Neural cell (in vitro differentiated cells): ENCODE measurements around the gene FARP1. TPM values are rescaled to one million over a fixed set of nuclear protein-coding genes. Genes with fewer than 3 reads are reported as not detected.

Source experiments
- H2AFZ ChIP-seq: fragments of 200-600, 300-800 bp; sonication (generic), shearing (Covaris generic); 2 replicates; pipeline ENCODE4 v1.6.0; 2014; ENCODE audit warnings: low read depth, mild to moderate bottlenecking, antibody characterized with exemption, low read length, moderate library complexity
- H3F3A ChIP-seq: fragments of 200-600 bp; shearing (Covaris generic); 2 replicates; pipeline ENCODE4 v1.6.1; 2016; ENCODE audit warnings: mild to moderate bottlenecking, moderate library complexity, mixed read lengths, antibody characterized with exemption, low read length; ENCODE audit not compliant: insufficient read depth, poor library complexity, severe bottlenecking
- H3K27ac ChIP-seq: fragments of 200-600, 300-800 bp; sonication (generic), shearing (Covaris generic); 2 replicates; pipeline ENCODE4 v1.5.1; 2014; ENCODE audit warnings: mild to moderate bottlenecking, low read length, moderate library complexity
- H3K27me3 ChIP-seq: fragments of 300-800, 200-600 bp; sonication (generic), shearing (Covaris generic); 2 replicates; pipeline ENCODE4 v1.6.0; 2014; ENCODE audit warnings: mild to moderate bottlenecking, low read depth, low read length, moderate library complexity; ENCODE audit not compliant: insufficient read depth
- H3K36me3 ChIP-seq: fragments of 300-800, 200-600 bp; sonication (generic), shearing (Covaris generic); 2 replicates; pipeline ENCODE4 v1.5.1; 2014; ENCODE audit warnings: mild to moderate bottlenecking, antibody characterized with exemption, low read length, moderate library complexity; ENCODE audit not compliant: insufficient read depth
- H3K4me2 ChIP-seq: fragments of 300-800, 200-600 bp; sonication (generic), shearing (Covaris generic); 2 replicates; pipeline ENCODE4 v1.6.0; 2014; ENCODE audit warnings: mild to moderate bottlenecking, low read length
- H3K4me3 ChIP-seq: fragments of 300-800, 200-600 bp; sonication (generic), shearing (Covaris generic); 2 replicates; pipeline ENCODE4 v1.5.1; 2014; ENCODE audit warnings: mild to moderate bottlenecking, low read length, moderate library complexity
- H3K79me2 ChIP-seq: fragments of 200-600 bp; shearing (Covaris generic); replicated peaks from 2 replicates; pipeline ENCODE4 v1.6.0; 2014; ENCODE audit warnings: mild to moderate bottlenecking, low read length, moderate library complexity; ENCODE audit not compliant: insufficient read depth
- H3K9ac ChIP-seq: fragments of 300-800, 200-600 bp; sonication (generic), shearing (Covaris generic); 2 replicates; pipeline ENCODE4 v1.6.1; 2016; ENCODE audit warnings: mild to moderate bottlenecking, low read length, mixed read lengths
- H3K9me2 ChIP-seq: fragments of 200-600 bp; shearing (Covaris generic); 2 replicates; pipeline ENCODE4 v1.6.1; 2016; ENCODE audit warnings: mild to moderate bottlenecking, low read length, mixed read lengths; ENCODE audit not compliant: insufficient read depth
- H3K9me3 ChIP-seq: fragments of 200-600, 300-800 bp; sonication (generic), shearing (Covaris generic); 2 replicates; pipeline ENCODE4 v1.6.1; 2016; ENCODE audit warnings: mild to moderate bottlenecking, mixed run types, low read length, moderate library complexity, mixed read lengths
- H4K20me1 ChIP-seq: fragments of 200-600 bp; shearing (Covaris generic); 2 replicates; pipeline ENCODE4 v1.6.1; 2016; ENCODE audit warnings: mild to moderate bottlenecking, mixed run types; ENCODE audit not compliant: insufficient read depth
- EP300 ChIP-seq: fragments of 450-650 bp; conservative IDR thresholded peaks from 2 replicates; pipeline ENCODE4 v1.6.1; 2014; ENCODE audit warnings: antibody characterized with exemption, mild to moderate bottlenecking, moderate library complexity; ENCODE audit not compliant: poor library complexity, severe bottlenecking
- EZH2 ChIP-seq: fragments of 200-600, 300-800 bp; shearing (Covaris generic), sonication (generic); IDR thresholded peaks from 2 replicates; pipeline ENCODE4 v1.6.1; 2014; ENCODE audit warnings: antibody characterized with exemption, low read length, borderline replicate concordance, mild to moderate bottlenecking; ENCODE audit not compliant: insufficient read depth, poor library complexity, severe bottlenecking
- MXI1 ChIP-seq: fragments of 450-650 bp; conservative IDR thresholded peaks from 2 replicates; pipeline ENCODE4 v1.6.1; 2014; ENCODE audit warnings: antibody characterized with exemption, mild to moderate bottlenecking; ENCODE audit not compliant: poor library complexity, severe bottlenecking
- POLR2AphosphoS5 ChIP-seq: IDR thresholded peaks from 2 replicates; pipeline ENCODE4 v1.6.1; 2012
- RAD21 ChIP-seq: fragments of 450-650 bp; conservative IDR thresholded peaks from 2 replicates; pipeline ENCODE4 v1.6.1; 2014; ENCODE audit warnings: antibody characterized with exemption, mild to moderate bottlenecking, moderate library complexity
- SMC3 ChIP-seq: fragments of 450-650 bp; conservative IDR thresholded peaks from 2 replicates; pipeline ENCODE4 v1.6.1; 2014; ENCODE audit warnings: antibody characterized with exemption, mild to moderate bottlenecking, moderate library complexity; ENCODE audit not compliant: poor library complexity
- TAF1 ChIP-seq: IDR thresholded peaks from 2 replicates; pipeline ENCODE4 v1.6.1; 2012; ENCODE audit warnings: low read depth
- polyA plus RNA-seq: library from polyadenylated mRNA; depleted of rRNA; stranded (reverse); fragments of >200 nt; gene quantifications from 2 replicates; pipeline ENCODE4 v1.2.3, GENCODE V29; 2014
- TF ChIP-seq, protein P1 (sequence below): fragments of 450-650 bp; IDR thresholded peaks from 2 replicates; pipeline ENCODE4 v1.5.1; 2014; ENCODE audit warnings: antibody characterized with exemption, mild to moderate bottlenecking, moderate library complexity; ENCODE audit not compliant: poor library complexity, severe bottlenecking
- TF ChIP-seq, protein P2 (sequence below): IDR thresholded peaks from 2 replicates; pipeline ENCODE4 v1.6.1; 2012; ENCODE audit warnings: borderline replicate concordance

The FARP1 gene
- polyA plus RNA-seq, 1 donor from 2014 or later: 19.7 TPM

DNA sequence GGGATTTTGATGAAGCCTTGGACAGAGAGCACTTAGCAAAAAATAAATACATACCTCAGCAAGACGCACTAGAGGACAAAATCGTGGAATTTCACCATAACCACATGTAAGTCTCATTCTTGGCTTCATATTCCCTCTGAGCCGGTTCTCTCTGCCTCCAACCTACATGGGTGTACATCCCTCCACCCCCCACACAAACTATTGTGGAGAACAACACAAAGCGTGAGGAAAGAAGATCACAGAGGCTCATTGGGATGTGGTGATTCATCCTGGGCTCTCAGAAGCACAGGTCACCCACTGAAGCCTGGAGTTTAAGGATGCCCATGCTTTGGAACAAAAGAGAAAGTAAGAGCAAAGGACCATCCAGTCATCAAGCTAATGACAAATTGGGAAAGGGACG is 241.8 kb downstream of the FARP1 start:
- Histone ChIP-seq H3K9me2 (no peaks in the 10 kb centered on the region), H2AFZ (no peak overlapping the region), H3K9ac (no peak overlapping the region), H3K27ac (no peak overlapping the region), H3K27me3 (no peaks in the 10 kb centered on the region), H3K9me3 (no peaks in the 10 kb centered on the region), H4K20me1 (no peaks in the 10 kb centered on the region), H3K79me2 (no peaks in the 10 kb centered on the region), H3K4me2 (no peak overlapping the region), H3F3A (no peaks in the 10 kb centered on the region), H3K36me3 (peaks cover 9% of the 10 kb centered on the region), H3K4me3 (no peak overlapping the region)
- TF ChIP-seq, protein P1, sequence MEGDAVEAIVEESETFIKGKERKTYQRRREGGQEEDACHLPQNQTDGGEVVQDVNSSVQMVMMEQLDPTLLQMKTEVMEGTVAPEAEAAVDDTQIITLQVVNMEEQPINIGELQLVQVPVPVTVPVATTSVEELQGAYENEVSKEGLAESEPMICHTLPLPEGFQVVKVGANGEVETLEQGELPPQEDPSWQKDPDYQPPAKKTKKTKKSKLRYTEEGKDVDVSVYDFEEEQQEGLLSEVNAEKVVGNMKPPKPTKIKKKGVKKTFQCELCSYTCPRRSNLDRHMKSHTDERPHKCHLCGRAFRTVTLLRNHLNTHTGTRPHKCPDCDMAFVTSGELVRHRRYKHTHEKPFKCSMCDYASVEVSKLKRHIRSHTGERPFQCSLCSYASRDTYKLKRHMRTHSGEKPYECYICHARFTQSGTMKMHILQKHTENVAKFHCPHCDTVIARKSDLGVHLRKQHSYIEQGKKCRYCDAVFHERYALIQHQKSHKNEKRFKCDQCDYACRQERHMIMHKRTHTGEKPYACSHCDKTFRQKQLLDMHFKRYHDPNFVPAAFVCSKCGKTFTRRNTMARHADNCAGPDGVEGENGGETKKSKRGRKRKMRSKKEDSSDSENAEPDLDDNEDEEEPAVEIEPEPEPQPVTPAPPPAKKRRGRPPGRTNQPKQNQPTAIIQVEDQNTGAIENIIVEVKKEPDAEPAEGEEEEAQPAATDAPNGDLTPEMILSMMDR: no peak
- TF ChIP-seq TAF1 (no peak), EP300 (no peak), MXI1 (no peak), POLR2AphosphoS5 (no peak), RAD21 (no peak), SMC3 (no peak), EZH2 (no peak)
- TF ChIP-seq, protein P2, sequence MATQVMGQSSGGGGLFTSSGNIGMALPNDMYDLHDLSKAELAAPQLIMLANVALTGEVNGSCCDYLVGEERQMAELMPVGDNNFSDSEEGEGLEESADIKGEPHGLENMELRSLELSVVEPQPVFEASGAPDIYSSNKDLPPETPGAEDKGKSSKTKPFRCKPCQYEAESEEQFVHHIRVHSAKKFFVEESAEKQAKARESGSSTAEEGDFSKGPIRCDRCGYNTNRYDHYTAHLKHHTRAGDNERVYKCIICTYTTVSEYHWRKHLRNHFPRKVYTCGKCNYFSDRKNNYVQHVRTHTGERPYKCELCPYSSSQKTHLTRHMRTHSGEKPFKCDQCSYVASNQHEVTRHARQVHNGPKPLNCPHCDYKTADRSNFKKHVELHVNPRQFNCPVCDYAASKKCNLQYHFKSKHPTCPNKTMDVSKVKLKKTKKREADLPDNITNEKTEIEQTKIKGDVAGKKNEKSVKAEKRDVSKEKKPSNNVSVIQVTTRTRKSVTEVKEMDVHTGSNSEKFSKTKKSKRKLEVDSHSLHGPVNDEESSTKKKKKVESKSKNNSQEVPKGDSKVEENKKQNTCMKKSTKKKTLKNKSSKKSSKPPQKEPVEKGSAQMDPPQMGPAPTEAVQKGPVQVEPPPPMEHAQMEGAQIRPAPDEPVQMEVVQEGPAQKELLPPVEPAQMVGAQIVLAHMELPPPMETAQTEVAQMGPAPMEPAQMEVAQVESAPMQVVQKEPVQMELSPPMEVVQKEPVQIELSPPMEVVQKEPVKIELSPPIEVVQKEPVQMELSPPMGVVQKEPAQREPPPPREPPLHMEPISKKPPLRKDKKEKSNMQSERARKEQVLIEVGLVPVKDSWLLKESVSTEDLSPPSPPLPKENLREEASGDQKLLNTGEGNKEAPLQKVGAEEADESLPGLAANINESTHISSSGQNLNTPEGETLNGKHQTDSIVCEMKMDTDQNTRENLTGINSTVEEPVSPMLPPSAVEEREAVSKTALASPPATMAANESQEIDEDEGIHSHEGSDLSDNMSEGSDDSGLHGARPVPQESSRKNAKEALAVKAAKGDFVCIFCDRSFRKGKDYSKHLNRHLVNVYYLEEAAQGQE: no peak

DNA sequence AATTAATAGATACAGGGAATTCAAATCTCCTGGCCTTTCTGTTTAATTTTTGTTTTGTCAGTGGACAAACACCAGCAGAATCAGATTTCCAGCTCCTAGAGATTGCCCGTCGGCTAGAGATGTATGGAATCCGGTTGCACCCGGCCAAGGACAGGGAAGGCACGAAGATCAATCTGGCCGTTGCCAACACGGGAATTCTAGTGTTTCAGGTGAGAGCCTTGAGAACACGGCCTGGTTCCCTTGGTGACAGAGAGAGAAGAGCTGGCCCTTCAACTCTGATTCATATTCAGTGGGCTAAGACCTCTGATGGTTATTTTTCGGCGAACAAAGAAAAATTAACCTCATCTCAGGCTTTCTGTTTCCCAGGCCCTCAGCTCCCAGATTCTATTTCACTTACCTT is 242.7 kb downstream of the FARP1 start:
- Histone ChIP-seq H3K36me3 (peaks cover 9% of the 10 kb centered on the region), H3F3A (no peaks in the 10 kb centered on the region), H3K79me2 (no peaks in the 10 kb centered on the region), H3K27me3 (no peaks in the 10 kb centered on the region), H2AFZ (no peak overlapping the region), H3K9ac (no peak overlapping the region), H3K27ac (no peak overlapping the region), H4K20me1 (no peaks in the 10 kb centered on the region), H3K9me3 (no peaks in the 10 kb centered on the region), H3K4me2 (no peak overlapping the region), H3K9me2 (no peaks in the 10 kb centered on the region), H3K4me3 (no peak overlapping the region)
- no peak for TF ChIP-seq MXI1
- no peak for TF ChIP-seq TAF1
- TF ChIP-seq EP300: no peak
- no peak for TF ChIP-seq EZH2
- TF ChIP-seq POLR2AphosphoS5: no peak
- TF ChIP-seq RAD21: no peak
- TF ChIP-seq SMC3: no peak
- TF ChIP-seq, protein P2: no peak
- TF ChIP-seq, protein P1: no peak
